Endothelial cell of umbilical vein (primary cell): ENCODE results near the gene SLC1A1. TPM values are rescaled to one million over a fixed set of nuclear protein-coding genes. Genes with fewer than 3 reads are reported as not detected.

Experiments used
- BruUV-seq: library from RNA; stranded (reverse); fragments of 400-500 nt; replicated peaks from 2 replicates; lab custom pipeline; 2021; lab: Mats Ljungman, UMichigan
- CTCF ChIA-PET: fragments of 300-600, 350-600 bp; sonication (Branson Sonifier 250); formaldehyde crosslinking; loops from one replicate; lab custom pipeline; 2021; ENCODE audit warnings: antibody characterized with exemption, inconsistent platforms; lab: Charles Lee
- POLR2A ChIA-PET: fragments of 300-600, 350-600 bp; sonication (Branson Sonifier 250); formaldehyde crosslinking; loops from one replicate; lab custom pipeline; 2021; ENCODE audit warnings: antibody characterized with exemption, inconsistent platforms; lab: Charles Lee
- DNase-seq: peaks from one replicate; pipeline ENCODE4 v3.0.0-alpha.2; 2011; ENCODE audit warnings: low read depth, low spot score
- FAIRE-seq: peaks from 2 replicates; lab custom pipeline; 2011; peaks lifted over from hg19 to GRCh38; lab: Jason Lieb, UNC
- H2AFZ ChIP-seq: 2 replicates; pipeline ENCODE4 v1.6.0; 2012; ENCODE audit warnings: low read depth, low read length, control low read depth, inconsistent platforms
- H3K27ac ChIP-seq: 2 replicates; pipeline ENCODE4 v1.5.1; 2011; ENCODE audit warnings: low read depth, mild to moderate bottlenecking, control low read depth, low read length, moderate library complexity; ENCODE audit not compliant: insufficient read depth
- H3K27me3 ChIP-seq, 2 experiments: 2 replicates each; pipeline versions ENCODE4 v1.6.0 to v1.6.1; 2011; ENCODE audit warnings: low read length in 2 of 2, mixed read lengths in 1 of 2; ENCODE audit not compliant: control insufficient read depth in 2 of 2, insufficient read depth in 2 of 2
- H3K36me3 ChIP-seq, 2 experiments: 2 replicates in 1 of 2; 3 replicates in 1 of 2; pipeline ENCODE4 v1.5.1; 2011; ENCODE audit warnings: low read length in 2 of 2, mild to moderate bottlenecking in 1 of 2, moderate library complexity in 1 of 2; ENCODE audit not compliant: control insufficient read depth in 2 of 2, insufficient read depth in 2 of 2; ENCODE audit errors: extremely low read depth in 1 of 2
- H3K4me1 ChIP-seq: 3 replicates; pipeline ENCODE4 v1.5.1; 2011; ENCODE audit warnings: mild to moderate bottlenecking, low read length; ENCODE audit not compliant: control insufficient read depth, insufficient read depth; ENCODE audit errors: extremely low read depth
- H3K4me2 ChIP-seq: 2 replicates; pipeline ENCODE4 v1.6.1; 2011; ENCODE audit warnings: low read length, control low read depth, mixed read lengths; ENCODE audit not compliant: insufficient read depth
- H3K4me3 ChIP-seq, 3 experiments: fragments of 200-600 bp in 1 of 3; sonication (generic), shearing (Covaris generic) in 1 of 3; replicated peaks in 1 of 3; 2 replicates each; pipeline ENCODE4 v1.5.1; 2011 to 2016; ENCODE audit warnings: control low read depth in 3 of 3, low read length in 3 of 3, mild to moderate bottlenecking in 2 of 3, inconsistent platforms in 1 of 3, low read depth in 1 of 3, moderate library complexity in 1 of 3; ENCODE audit not compliant: insufficient read depth in 1 of 3
- H3K79me2 ChIP-seq: 2 replicates; pipeline ENCODE4 v1.6.0; 2012; ENCODE audit warnings: low read length, inconsistent platforms; ENCODE audit not compliant: control insufficient read depth, insufficient read depth
- H3K9ac ChIP-seq: replicated peaks from 2 replicates; pipeline ENCODE3; 2011; ENCODE audit warnings: low read length, control low read depth; ENCODE audit not compliant: insufficient read depth; ENCODE audit errors: extremely low read depth
- H3K9me1 ChIP-seq: replicated peaks from 3 replicates; pipeline ENCODE4 v1.6.0; 2011; ENCODE audit warnings: mild to moderate bottlenecking, low read length; ENCODE audit not compliant: control insufficient read depth, insufficient read depth; ENCODE audit errors: extremely low read depth
- H3K9me3 ChIP-seq: replicated peaks from 2 replicates; pipeline ENCODE4 v1.5.1; 2012; ENCODE audit warnings: low read length, inconsistent platforms; ENCODE audit not compliant: control insufficient read depth, insufficient read depth
- H4K20me1 ChIP-seq: replicated peaks from 2 replicates; pipeline ENCODE3; 2011; ENCODE audit warnings: mild to moderate bottlenecking, low read length; ENCODE audit not compliant: control insufficient read depth, insufficient read depth; ENCODE audit errors: extremely low read depth
- EZH2 ChIP-seq: IDR thresholded peaks from 2 replicates; pipeline ENCODE4 v1.6.1; 2012; ENCODE audit warnings: borderline replicate concordance, low read depth, mild to moderate bottlenecking, moderate library complexity, low read length, inconsistent platforms; ENCODE audit not compliant: severe bottlenecking
- FOS ChIP-seq: IDR thresholded peaks from 2 replicates; pipeline ENCODE4 v1.6.1; 2011; ENCODE audit warnings: mild to moderate bottlenecking, low read length, moderate library complexity, borderline replicate concordance; ENCODE audit not compliant: insufficient read depth
- GATA2 ChIP-seq: IDR thresholded peaks from 2 replicates; pipeline ENCODE4 v1.7.0; 2011; ENCODE audit warnings: low read depth, mild to moderate bottlenecking, moderate library complexity, mixed read lengths, low read length; ENCODE audit not compliant: insufficient read length, insufficient read depth
- JUN ChIP-seq: IDR thresholded peaks from 2 replicates; pipeline ENCODE4 v1.6.1; 2011; ENCODE audit warnings: borderline replicate concordance, low read depth; ENCODE audit not compliant: insufficient read length, insufficient read depth
- MYC ChIP-seq: IDR thresholded peaks from one replicate; pipeline ENCODE4 v1.6.1; 2011; ENCODE audit warnings: mild to moderate bottlenecking, low read depth, low read length
- POLR2A ChIP-seq: IDR thresholded peaks from 2 replicates; pipeline ENCODE4 v1.6.1; 2012; ENCODE audit warnings: low read depth, mild to moderate bottlenecking, control low read depth, low read length
- POLR2AphosphoS5 ChIP-seq: IDR thresholded peaks from 2 replicates; pipeline ENCODE4 v1.6.1; 2012; ENCODE audit warnings: low read depth, mild to moderate bottlenecking, control low read depth, low read length, moderate library complexity; ENCODE audit not compliant: insufficient read depth
- dilution Hi-C: fragments of 300-500 bp; cut with MboI; formaldehyde crosslinking; loops from one replicate; pipeline ENCODE4 v1.15.0; 2019; ENCODE audit warnings: low sequenced_read_pairs; ENCODE audit not compliant: extremely low pct_ligation_motif_present
- intact Hi-C: fragments of 100-400 bp; cut with micrococcal nuclease; formaldehyde crosslinking; loops from one replicate; pipeline ENCODE4 v1.10.0; 2022
- polyA plus RNA-seq, 4 experiments: library from polyadenylated mRNA; depleted of rRNA in 3 of 4; stranded (reverse) in 3 of 4; unstranded in 1 of 4; fragments of >200 nt; gene quantifications; 2 replicates each; pipeline versions ENCODE4 v1.2.1 to v1.2.3, GENCODE V29; 2011 to 2012; ENCODE audit warnings: missing spikeins in 1 of 4
- total RNA-seq: library from RNA; stranded (reverse); gene quantifications from 2 replicates; pipeline ENCODE4 v1.2.3, GENCODE V29; 2021
- TF ChIP-seq, protein P1 (sequence below): IDR thresholded peaks from 2 replicates; pipeline ENCODE4 v1.6.1; 2011; ENCODE audit not compliant: insufficient read depth, insufficient read length
- TF ChIP-seq, protein P2 (sequence below), 2 donors: IDR thresholded peaks; 1 replicate in 1 of 2; 2 replicates in 1 of 2; pipeline ENCODE4 v1.5.1; 2011; ENCODE audit warnings: low read length in 2 of 2, mild to moderate bottlenecking in 2 of 2, moderate library complexity in 2 of 2, control low read depth in 1 of 2, inconsistent platforms in 1 of 2, low read depth in 1 of 2; ENCODE audit not compliant: insufficient read depth in 1 of 2; ENCODE audit errors: extremely low read depth in 1 of 2

The SLC1A1 gene
- total and polyA plus RNA-seq, 2 donors (not counting 3 experiments of a cell fraction or from before 2014, with no cell fraction given), result 5.8 to 8.3 TPM

DNA sequence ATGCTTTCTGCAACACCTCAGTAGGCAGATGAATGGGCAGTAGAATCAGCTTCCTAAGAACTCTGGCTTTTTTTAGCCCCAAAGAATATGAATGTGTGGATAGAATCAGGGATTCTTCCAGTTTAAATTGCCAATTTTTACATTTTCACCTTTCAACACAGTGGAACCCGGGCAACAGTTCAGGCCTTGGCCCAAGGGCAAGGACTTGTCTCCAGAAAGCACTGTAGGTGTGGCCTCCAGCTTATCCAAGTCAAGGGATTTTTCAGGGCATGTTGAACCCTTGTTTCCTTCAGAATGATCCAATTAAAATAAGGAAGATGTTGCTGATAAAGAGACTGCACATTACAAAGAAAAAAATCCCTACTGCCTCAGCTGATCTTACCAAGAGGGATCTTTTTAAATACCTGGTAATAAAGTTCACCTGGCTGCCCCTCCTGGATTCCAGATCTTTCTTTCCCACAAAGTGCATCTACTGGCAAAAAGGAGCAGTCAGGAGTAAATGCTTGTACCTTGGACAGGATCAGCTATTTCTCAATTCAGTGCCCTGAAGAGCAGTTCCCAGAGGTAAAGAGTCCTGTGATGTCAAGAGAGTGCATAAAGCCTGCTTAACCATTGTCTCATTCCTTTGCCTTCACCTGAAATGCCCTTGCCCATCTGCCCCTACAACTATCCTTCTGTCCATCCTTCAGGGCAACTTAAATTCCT lies 91.7 kb downstream of the SLC1A1 start:
- Histone ChIP-seq H3K27me3 (no peaks in the 10 kb centered on the region), H4K20me1 (no peaks in the 10 kb centered on the region), H3K9me1 (no peaks in the 10 kb centered on the region), H3K36me3 (peaks cover 0 to 5% of the 10 kb centered on the region in 2 experiments), H3K27ac (no peak overlapping the region), H3K79me2 (no peaks in the 10 kb centered on the region), H3K4me2 (no peak overlapping the region), H2AFZ (no peak overlapping the region), H3K4me1 (no peaks in the 10 kb centered on the region), H3K9ac (no peak overlapping the region), H3K4me3 (no peak overlapping the region), H3K9me3 (no peaks in the 10 kb centered on the region)
- intact Hi-C loops (no loop called here), dilution Hi-C loops (no loop called here)
- no TSS peak for BruUV-seq
- FAIRE-seq, result no peak
- POLR2A ChIA-PET, result no interaction called here
- TF ChIP-seq FOS, result no peak
- no peak for TF ChIP-seq POLR2A
- no peak for TF ChIP-seq GATA2
- TF ChIP-seq EZH2, result no peak
- TF ChIP-seq, protein P1, sequence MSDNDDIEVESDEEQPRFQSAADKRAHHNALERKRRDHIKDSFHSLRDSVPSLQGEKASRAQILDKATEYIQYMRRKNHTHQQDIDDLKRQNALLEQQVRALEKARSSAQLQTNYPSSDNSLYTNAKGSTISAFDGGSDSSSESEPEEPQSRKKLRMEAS, result no peak
- no peak for TF ChIP-seq MYC
- TF ChIP-seq, protein P2, sequence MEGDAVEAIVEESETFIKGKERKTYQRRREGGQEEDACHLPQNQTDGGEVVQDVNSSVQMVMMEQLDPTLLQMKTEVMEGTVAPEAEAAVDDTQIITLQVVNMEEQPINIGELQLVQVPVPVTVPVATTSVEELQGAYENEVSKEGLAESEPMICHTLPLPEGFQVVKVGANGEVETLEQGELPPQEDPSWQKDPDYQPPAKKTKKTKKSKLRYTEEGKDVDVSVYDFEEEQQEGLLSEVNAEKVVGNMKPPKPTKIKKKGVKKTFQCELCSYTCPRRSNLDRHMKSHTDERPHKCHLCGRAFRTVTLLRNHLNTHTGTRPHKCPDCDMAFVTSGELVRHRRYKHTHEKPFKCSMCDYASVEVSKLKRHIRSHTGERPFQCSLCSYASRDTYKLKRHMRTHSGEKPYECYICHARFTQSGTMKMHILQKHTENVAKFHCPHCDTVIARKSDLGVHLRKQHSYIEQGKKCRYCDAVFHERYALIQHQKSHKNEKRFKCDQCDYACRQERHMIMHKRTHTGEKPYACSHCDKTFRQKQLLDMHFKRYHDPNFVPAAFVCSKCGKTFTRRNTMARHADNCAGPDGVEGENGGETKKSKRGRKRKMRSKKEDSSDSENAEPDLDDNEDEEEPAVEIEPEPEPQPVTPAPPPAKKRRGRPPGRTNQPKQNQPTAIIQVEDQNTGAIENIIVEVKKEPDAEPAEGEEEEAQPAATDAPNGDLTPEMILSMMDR (IDR thresholded peaks at IDR 0.05; ENCODE audit: extremely low read depth in 1 of 2, insufficient read depth in 1 of 2, low read depth in 1 of 2, low read length in 2 of 2), result no peak
- TF ChIP-seq POLR2AphosphoS5, result no peak
- no peak for TF ChIP-seq JUN
- DNase-seq, result no peak
- CTCF ChIA-PET, result no interaction called here
